ENCODE data around the gene LRRC56. TPM values are rescaled to one million over a fixed set of nuclear protein-coding genes. Genes with fewer than 3 reads are reported as not detected.
"Not testable (repeated sequence)": the region's sequence is repeated elsewhere in the genome, so short reads cannot be mapped to it uniquely, and the experiment has no call there.

LRRC56 gene
- total RNA-seq, 1 donor from 2014 or later = 1.3 TPM

- no peak for DNase-seq (ENCODE audit: low read depth)
These were observed 35.9 kb downstream of the LRRC56 start for GRCh38 chr11:573146-573759.

- not testable (repeated sequence) for DNase-seq (ENCODE audit: low read depth)
These were observed 36.8 kb downstream of the LRRC56 start for GRCh38 chr11:574031-574570.

GRCh38 chr11:574632-575312, 37.4 kb downstream of the LRRC56 start:
- no peak for DNase-seq (ENCODE audit: low read depth)

GRCh38 chr11:575313-575995, 38.1 kb downstream of the LRRC56 start:
- DNase-seq (ENCODE audit: low read depth) = peak; percentile 20

- peak; percentile 93 for DNase-seq (ENCODE audit: low read depth)
These were observed 38.9 kb downstream of the LRRC56 start, which contains the start of gene PHRF1 for GRCh38 chr11:575996-576768. TSS of gene PHRF1 (plus strand) at chr11:576470. CDS start at chr11:581513, 5,043 bp downstream.

- DNase-seq (ENCODE audit: low read depth) = peak; percentile 38
These were observed 39.7 kb downstream of the LRRC56 start for GRCh38 chr11:576811-577610.

GRCh38 chr11:577611-577894, 40.2 kb downstream of the LRRC56 start:
- DNase-seq (ENCODE audit: low read depth) = no peak

GRCh38 chr11:578276-579035, 41.1 kb downstream of the LRRC56 start:
- peak; percentile 28 for DNase-seq (ENCODE audit: low read depth)

- DNase-seq (ENCODE audit: low read depth) = no peak
These were observed 42.7 kb downstream of the LRRC56 start for GRCh38 chr11:579830-580601.

GRCh38 chr11:581342-581741, 44.0 kb downstream of the LRRC56 start:
- DNase-seq (ENCODE audit: low read depth) = no peak

GRCh38 chr11:581752-582151, 44.4 kb downstream of the LRRC56 start:
- no peak for DNase-seq (ENCODE audit: low read depth)

- DNase-seq (ENCODE audit: low read depth) = no peak
These were observed 47.0 kb downstream of the LRRC56 start for GRCh38 chr11:584287-584686.

GRCh38 chr11:586376-587316, 49.3 kb downstream of the LRRC56 start:
- no peak for DNase-seq (ENCODE audit: low read depth)

GRCh38 chr11:587546-587945, 50.2 kb downstream of the LRRC56 start:
- DNase-seq (ENCODE audit: low read depth) = peak; percentile 86

GRCh38 chr11:587978-588380, 50.7 kb downstream of the LRRC56 start:
- DNase-seq (ENCODE audit: low read depth) = peak; percentile 64

- no peak for DNase-seq (ENCODE audit: low read depth)
These were observed 52.5 kb downstream of the LRRC56 start for GRCh38 chr11:589798-590197.

GRCh38 chr11:590997-591396, 53.7 kb downstream of the LRRC56 start:
- DNase-seq (ENCODE audit: low read depth) = no peak

GRCh38 chr11:592501-592900, 55.2 kb downstream of the LRRC56 start:
- no peak for DNase-seq (ENCODE audit: low read depth)

All from myocyte (in vitro differentiated cells).